HEK293 (cell line): ENCODE data around the gene XAF1.

Experiments used
- CTCF ChIA-PET: fragments of 350-600 bp; formaldehyde crosslinking; extraction: SDS; loops from one replicate; lab custom pipeline; 2021; ENCODE audit warnings: antibody characterized with exemption; lab: Yijun Ruan, JAX
- POLR2A ChIA-PET: fragments of 300-600 bp; formaldehyde crosslinking; extraction: SDS; loops from one replicate; lab custom pipeline; 2020; ENCODE audit warnings: antibody characterized with exemption, inconsistent platforms; lab: Yijun Ruan, JAX
- H3K27ac ChIP-seq: fragments of 200-500 bp; sonication (Bioruptor generic); 2 replicates; pipeline ENCODE4 v1.5.1; 2014; ENCODE audit warnings: low read depth, low read length, control low read depth, inconsistent platforms; ENCODE audit errors: extremely low read depth
- H3K36me3 ChIP-seq, 2 experiments: fragments of 200-500 bp in 1 of 2; sonication (Bioruptor generic) in 1 of 2; 1 replicate in 1 of 2; 2 replicates in 1 of 2; pipeline ENCODE4 v1.5.1; 2014 to 2017; ENCODE audit warnings: inconsistent platforms in 2 of 2, low read length in 2 of 2; ENCODE audit not compliant: control insufficient read depth in 2 of 2, insufficient read depth in 1 of 2
- H3K4me1 ChIP-seq: fragments of 200-500 bp; sonication (Bioruptor generic); 2 replicates; pipeline ENCODE4 v1.5.1; 2014; ENCODE audit warnings: mild to moderate bottlenecking, low read length, inconsistent platforms; ENCODE audit not compliant: control insufficient read depth, insufficient read depth
- H3K4me3 ChIP-seq: 2 replicates; pipeline ENCODE4 v1.5.1; 2011; ENCODE audit warnings: low read depth, mild to moderate bottlenecking, control low read depth, low read length, moderate library complexity
- H3K9me3 ChIP-seq: fragments of 200-500 bp; sonication (Bioruptor generic); 2 replicates; pipeline ENCODE4 v1.5.1; 2014; ENCODE audit warnings: low read depth, low read length, inconsistent platforms; ENCODE audit not compliant: control insufficient read depth, insufficient read depth
- GLI4 ChIP-seq: fragments of 450-650 bp; formaldehyde crosslinking; IDR thresholded peaks from 2 replicates; pipeline ENCODE4 v1.5.1; 2016; ENCODE audit warnings: missing biosample characterization, missing genetic modification characterization
- GLIS2 ChIP-seq: fragments of 450-650 bp; formaldehyde crosslinking; IDR thresholded peaks from 2 replicates; pipeline ENCODE4 v1.5.1; 2016; ENCODE audit warnings: missing biosample characterization, missing genetic modification characterization
- KLF9 ChIP-seq: fragments of 450-650 bp; formaldehyde crosslinking; IDR thresholded peaks from 2 replicates; pipeline ENCODE4 v1.5.1; 2016; ENCODE audit warnings: missing biosample characterization, missing genetic modification characterization, low read depth
- OSR2 ChIP-seq: fragments of 450-650 bp; formaldehyde crosslinking; IDR thresholded peaks from 2 replicates; pipeline ENCODE4 v1.5.1; 2016; ENCODE audit warnings: missing biosample characterization, missing genetic modification characterization
- SP3 ChIP-seq: fragments of 450-650 bp; formaldehyde crosslinking; IDR thresholded peaks from 2 replicates; pipeline ENCODE4 v1.5.1; 2016; ENCODE audit warnings: missing biosample characterization, missing genetic modification characterization
- ZBTB20 ChIP-seq: fragments of 450-650 bp; formaldehyde crosslinking; IDR thresholded peaks from 2 replicates; pipeline ENCODE4 v1.5.1; 2016; ENCODE audit warnings: missing biosample characterization, missing genetic modification characterization
- ZBTB48 ChIP-seq: fragments of 450-650 bp; formaldehyde crosslinking; IDR thresholded peaks from 2 replicates; pipeline ENCODE4 v1.5.1; 2016; ENCODE audit warnings: missing biosample characterization, missing genetic modification characterization
- ZNF169 ChIP-seq: fragments of 450-650 bp; formaldehyde crosslinking; IDR thresholded peaks from 2 replicates; pipeline ENCODE4 v1.5.1; 2016; ENCODE audit warnings: missing biosample characterization, missing genetic modification characterization
- ZNF174 ChIP-seq: fragments of 450-650 bp; formaldehyde crosslinking; IDR thresholded peaks from 2 replicates; pipeline ENCODE4 v1.5.0; 2017; ENCODE audit warnings: missing biosample characterization, mild to moderate bottlenecking, missing genetic modification characterization
- ZNF24 ChIP-seq: fragments of 450-650 bp; formaldehyde crosslinking; IDR thresholded peaks from 2 replicates; pipeline ENCODE4 v1.5.1; 2016; ENCODE audit warnings: missing biosample characterization, missing genetic modification characterization
- ZNF324 ChIP-seq: fragments of 450-650 bp; formaldehyde crosslinking; IDR thresholded peaks from 2 replicates; pipeline ENCODE4 v1.5.1; 2016; ENCODE audit warnings: missing biosample characterization, missing genetic modification characterization
- ZNF837 ChIP-seq: fragments of 450-650 bp; formaldehyde crosslinking; IDR thresholded peaks from 2 replicates; pipeline ENCODE4 v1.5.1; 2016; ENCODE audit warnings: missing biosample characterization, missing genetic modification characterization
- TF ChIP-seq, protein P1 (sequence below): fragments of 450-650 bp; formaldehyde crosslinking; optimal IDR thresholded peaks from 2 replicates; pipeline ENCODE3; 2016; ENCODE audit warnings: missing biosample characterization, mild to moderate bottlenecking, missing genetic modification characterization
- TF ChIP-seq, protein P2 (sequence below): fragments of 450-650 bp; formaldehyde crosslinking; IDR thresholded peaks from 2 replicates; pipeline ENCODE4 v1.5.1; 2016; ENCODE audit warnings: missing biosample characterization, missing genetic modification characterization
- TF ChIP-seq, protein P3 (sequence below): IDR thresholded peaks from 2 replicates; pipeline ENCODE4 v1.6.1; 2011; ENCODE audit warnings: mild to moderate bottlenecking, low read depth, low read length, borderline replicate concordance
- TF ChIP-seq, protein P4 (sequence below): fragments of 450-650 bp; formaldehyde crosslinking; IDR thresholded peaks from 2 replicates; pipeline ENCODE4 v1.5.1; 2016; ENCODE audit warnings: missing biosample characterization, missing genetic modification characterization
- TF ChIP-seq, protein P5 (sequence below): fragments of 450-650 bp; formaldehyde crosslinking; IDR thresholded peaks from 2 replicates; pipeline ENCODE4 v1.5.1; 2016; ENCODE audit warnings: missing biosample characterization, missing genetic modification characterization, borderline replicate concordance

Gene XAF1

DNA sequence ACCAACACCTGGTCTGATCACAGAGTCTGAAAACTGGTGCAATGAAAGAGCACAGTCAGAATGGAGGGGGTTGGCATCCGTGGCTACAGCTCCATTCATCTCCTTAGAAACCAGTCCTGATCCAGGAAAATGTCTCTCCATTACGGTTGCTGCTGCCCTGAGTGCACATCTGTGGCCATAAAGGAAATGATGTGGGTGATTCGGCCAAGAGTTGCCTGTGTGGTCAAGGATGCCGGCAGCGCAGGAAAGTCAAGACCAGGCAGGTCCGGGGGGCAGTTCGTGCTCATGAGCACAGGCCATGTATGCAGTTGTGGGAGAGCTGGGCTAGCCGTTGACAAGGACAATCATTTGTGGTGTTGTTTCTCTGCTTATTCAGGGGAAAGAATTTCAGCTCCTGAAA lies 5.9 kb downstream of the XAF1 start:
- no peaks in the 10 kb centered on the region for H3K9me3 ChIP-seq
- no peaks in the 10 kb centered on the region for H3K4me1 ChIP-seq
- no peak overlapping the region for H3K4me3 ChIP-seq
- POLR2A ChIA-PET = no interaction called here
- no peak overlapping the region for H3K27ac ChIP-seq
- H3K36me3 ChIP-seq = no peaks in the 10 kb centered on the region
- TF ChIP-seq ZNF837 (tag by site-specific recombination) = no peak
- TF ChIP-seq, protein P1, sequence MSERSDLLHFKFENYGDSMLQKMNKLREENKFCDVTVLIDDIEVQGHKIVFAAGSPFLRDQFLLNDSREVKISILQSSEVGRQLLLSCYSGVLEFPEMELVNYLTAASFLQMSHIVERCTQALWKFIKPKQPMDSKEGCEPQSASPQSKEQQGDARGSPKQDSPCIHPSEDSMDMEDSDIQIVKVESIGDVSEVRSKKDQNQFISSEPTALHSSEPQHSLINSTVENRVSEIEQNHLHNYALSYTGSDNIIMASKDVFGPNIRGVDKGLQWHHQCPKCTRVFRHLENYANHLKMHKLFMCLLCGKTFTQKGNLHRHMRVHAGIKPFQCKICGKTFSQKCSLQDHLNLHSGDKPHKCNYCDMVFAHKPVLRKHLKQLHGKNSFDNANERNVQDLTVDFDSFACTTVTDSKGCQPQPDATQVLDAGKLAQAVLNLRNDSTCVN (tag by site-specific recombination) = no peak
- no peak for TF ChIP-seq ZBTB48 (tag by site-specific recombination)
- TF ChIP-seq GLIS2 (tag by site-specific recombination) = no peak
- no peak for TF ChIP-seq ZNF324 (tag by site-specific recombination)
- CTCF ChIA-PET = no interaction called here

DNA sequence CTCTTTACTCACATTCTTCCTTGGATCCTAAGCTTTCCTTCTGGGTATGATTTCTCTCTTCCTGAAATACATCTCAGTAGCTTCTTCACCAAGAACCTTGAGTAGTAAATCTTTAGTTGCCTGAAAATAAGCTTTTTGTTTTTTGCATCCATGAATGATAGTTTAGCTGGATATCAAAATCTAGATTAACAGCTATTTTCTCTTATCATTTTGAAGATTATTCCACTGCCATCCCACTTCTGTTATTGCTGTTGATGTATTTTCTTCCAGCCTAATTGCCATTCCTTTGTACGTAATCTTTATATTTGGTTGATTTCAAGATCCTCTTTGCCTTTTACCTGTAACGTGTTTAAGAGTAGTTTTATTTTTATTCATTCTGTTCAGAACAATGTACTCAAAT lies 12.6 kb downstream of the XAF1 start:
- no peaks in the 10 kb centered on the region; the same call in 1 of the 2 replicates for H3K9me3 ChIP-seq
- ChIA-PET POLR2A (no interaction called here), CTCF (interaction anchor here (0.6 to 0.7 kb wide), 2 partner anchors 98 to 142 kb away, joined by 3 read pairs; no protein-coding TSS in a partner anchor)
- no peaks in the 10 kb centered on the region for H3K4me1 ChIP-seq
- TF ChIP-seq ZNF169 (tag by site-specific recombination) (no peak), ZNF174 (no peak), OSR2 (tag by site-specific recombination) (no peak), ZNF24 (no peak), GLI4 (tag by site-specific recombination) (no peak), SP3 (tag by site-specific recombination) (no peak), KLF9 (tag by site-specific recombination) (no peak), ZBTB20 (no peak)
- TF ChIP-seq, protein P2, sequence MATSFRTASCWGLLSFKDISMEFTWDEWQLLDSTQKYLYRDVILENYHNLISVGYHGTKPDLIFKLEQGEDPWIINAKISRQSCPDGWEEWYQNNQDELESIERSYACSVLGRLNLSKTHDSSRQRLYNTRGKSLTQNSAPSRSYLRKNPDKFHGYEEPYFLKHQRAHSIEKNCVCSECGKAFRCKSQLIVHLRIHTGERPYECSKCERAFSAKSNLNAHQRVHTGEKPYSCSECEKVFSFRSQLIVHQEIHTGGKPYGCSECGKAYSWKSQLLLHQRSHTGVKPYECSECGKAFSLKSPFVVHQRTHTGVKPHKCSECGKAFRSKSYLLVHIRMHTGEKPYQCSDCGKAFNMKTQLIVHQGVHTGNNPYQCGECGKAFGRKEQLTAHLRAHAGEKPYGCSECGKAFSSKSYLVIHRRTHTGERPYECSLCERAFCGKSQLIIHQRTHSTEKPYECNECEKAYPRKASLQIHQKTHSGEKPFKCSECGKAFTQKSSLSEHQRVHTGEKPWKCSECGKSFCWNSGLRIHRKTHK (tag by site-specific recombination) = no peak
- TF ChIP-seq, protein P3, sequence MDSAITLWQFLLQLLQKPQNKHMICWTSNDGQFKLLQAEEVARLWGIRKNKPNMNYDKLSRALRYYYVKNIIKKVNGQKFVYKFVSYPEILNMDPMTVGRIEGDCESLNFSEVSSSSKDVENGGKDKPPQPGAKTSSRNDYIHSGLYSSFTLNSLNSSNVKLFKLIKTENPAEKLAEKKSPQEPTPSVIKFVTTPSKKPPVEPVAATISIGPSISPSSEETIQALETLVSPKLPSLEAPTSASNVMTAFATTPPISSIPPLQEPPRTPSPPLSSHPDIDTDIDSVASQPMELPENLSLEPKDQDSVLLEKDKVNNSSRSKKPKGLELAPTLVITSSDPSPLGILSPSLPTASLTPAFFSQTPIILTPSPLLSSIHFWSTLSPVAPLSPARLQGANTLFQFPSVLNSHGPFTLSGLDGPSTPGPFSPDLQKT = no peak
- TF ChIP-seq, protein P4, sequence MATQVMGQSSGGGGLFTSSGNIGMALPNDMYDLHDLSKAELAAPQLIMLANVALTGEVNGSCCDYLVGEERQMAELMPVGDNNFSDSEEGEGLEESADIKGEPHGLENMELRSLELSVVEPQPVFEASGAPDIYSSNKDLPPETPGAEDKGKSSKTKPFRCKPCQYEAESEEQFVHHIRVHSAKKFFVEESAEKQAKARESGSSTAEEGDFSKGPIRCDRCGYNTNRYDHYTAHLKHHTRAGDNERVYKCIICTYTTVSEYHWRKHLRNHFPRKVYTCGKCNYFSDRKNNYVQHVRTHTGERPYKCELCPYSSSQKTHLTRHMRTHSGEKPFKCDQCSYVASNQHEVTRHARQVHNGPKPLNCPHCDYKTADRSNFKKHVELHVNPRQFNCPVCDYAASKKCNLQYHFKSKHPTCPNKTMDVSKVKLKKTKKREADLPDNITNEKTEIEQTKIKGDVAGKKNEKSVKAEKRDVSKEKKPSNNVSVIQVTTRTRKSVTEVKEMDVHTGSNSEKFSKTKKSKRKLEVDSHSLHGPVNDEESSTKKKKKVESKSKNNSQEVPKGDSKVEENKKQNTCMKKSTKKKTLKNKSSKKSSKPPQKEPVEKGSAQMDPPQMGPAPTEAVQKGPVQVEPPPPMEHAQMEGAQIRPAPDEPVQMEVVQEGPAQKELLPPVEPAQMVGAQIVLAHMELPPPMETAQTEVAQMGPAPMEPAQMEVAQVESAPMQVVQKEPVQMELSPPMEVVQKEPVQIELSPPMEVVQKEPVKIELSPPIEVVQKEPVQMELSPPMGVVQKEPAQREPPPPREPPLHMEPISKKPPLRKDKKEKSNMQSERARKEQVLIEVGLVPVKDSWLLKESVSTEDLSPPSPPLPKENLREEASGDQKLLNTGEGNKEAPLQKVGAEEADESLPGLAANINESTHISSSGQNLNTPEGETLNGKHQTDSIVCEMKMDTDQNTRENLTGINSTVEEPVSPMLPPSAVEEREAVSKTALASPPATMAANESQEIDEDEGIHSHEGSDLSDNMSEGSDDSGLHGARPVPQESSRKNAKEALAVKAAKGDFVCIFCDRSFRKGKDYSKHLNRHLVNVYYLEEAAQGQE (tag by site-specific recombination) = no peak
- TF ChIP-seq, protein P5, sequence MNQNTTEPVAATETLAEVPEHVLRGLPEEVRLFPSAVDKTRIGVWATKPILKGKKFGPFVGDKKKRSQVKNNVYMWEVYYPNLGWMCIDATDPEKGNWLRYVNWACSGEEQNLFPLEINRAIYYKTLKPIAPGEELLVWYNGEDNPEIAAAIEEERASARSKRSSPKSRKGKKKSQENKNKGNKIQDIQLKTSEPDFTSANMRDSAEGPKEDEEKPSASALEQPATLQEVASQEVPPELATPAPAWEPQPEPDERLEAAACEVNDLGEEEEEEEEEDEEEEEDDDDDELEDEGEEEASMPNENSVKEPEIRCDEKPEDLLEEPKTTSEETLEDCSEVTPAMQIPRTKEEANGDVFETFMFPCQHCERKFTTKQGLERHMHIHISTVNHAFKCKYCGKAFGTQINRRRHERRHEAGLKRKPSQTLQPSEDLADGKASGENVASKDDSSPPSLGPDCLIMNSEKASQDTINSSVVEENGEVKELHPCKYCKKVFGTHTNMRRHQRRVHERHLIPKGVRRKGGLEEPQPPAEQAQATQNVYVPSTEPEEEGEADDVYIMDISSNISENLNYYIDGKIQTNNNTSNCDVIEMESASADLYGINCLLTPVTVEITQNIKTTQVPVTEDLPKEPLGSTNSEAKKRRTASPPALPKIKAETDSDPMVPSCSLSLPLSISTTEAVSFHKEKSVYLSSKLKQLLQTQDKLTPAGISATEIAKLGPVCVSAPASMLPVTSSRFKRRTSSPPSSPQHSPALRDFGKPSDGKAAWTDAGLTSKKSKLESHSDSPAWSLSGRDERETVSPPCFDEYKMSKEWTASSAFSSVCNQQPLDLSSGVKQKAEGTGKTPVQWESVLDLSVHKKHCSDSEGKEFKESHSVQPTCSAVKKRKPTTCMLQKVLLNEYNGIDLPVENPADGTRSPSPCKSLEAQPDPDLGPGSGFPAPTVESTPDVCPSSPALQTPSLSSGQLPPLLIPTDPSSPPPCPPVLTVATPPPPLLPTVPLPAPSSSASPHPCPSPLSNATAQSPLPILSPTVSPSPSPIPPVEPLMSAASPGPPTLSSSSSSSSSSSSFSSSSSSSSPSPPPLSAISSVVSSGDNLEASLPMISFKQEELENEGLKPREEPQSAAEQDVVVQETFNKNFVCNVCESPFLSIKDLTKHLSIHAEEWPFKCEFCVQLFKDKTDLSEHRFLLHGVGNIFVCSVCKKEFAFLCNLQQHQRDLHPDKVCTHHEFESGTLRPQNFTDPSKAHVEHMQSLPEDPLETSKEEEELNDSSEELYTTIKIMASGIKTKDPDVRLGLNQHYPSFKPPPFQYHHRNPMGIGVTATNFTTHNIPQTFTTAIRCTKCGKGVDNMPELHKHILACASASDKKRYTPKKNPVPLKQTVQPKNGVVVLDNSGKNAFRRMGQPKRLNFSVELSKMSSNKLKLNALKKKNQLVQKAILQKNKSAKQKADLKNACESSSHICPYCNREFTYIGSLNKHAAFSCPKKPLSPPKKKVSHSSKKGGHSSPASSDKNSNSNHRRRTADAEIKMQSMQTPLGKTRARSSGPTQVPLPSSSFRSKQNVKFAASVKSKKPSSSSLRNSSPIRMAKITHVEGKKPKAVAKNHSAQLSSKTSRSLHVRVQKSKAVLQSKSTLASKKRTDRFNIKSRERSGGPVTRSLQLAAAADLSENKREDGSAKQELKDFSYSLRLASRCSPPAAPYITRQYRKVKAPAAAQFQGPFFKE (tag by site-specific recombination) = no peak
- no peak overlapping the region for H3K27ac ChIP-seq
- H3K36me3 ChIP-seq = no peaks in the 10 kb centered on the region
- no peak overlapping the region for H3K4me3 ChIP-seq
